Thyroid gland (tissue), 4 donors: Measurements from ENCODE around the gene RETREG1.

Experiments used
- POLR2A ChIP-seq, 2 donors: fragments of 450-650 bp; IDR thresholded peaks; one replicate each; pipeline ENCODE4 v1.6.1; 2017; ENCODE audit warnings: antibody characterized with exemption in 2 of 2, mild to moderate bottlenecking in 2 of 2, moderate library complexity in 1 of 2
- TF ChIP-seq, protein P1 (sequence below), 6 experiments: fragments of 200-600 bp in 3 of 6; fragments of 450-650 bp in 3 of 6; sonication (generic) in 3 of 6; IDR thresholded peaks; one replicate each; pipeline ENCODE4 v1.5.1; 2016 to 2019; ENCODE audit warnings: antibody characterized with exemption in 6 of 6, mild to moderate bottlenecking in 2 of 6, inconsistent platforms in 1 of 6, moderate library complexity in 1 of 6

DNA sequence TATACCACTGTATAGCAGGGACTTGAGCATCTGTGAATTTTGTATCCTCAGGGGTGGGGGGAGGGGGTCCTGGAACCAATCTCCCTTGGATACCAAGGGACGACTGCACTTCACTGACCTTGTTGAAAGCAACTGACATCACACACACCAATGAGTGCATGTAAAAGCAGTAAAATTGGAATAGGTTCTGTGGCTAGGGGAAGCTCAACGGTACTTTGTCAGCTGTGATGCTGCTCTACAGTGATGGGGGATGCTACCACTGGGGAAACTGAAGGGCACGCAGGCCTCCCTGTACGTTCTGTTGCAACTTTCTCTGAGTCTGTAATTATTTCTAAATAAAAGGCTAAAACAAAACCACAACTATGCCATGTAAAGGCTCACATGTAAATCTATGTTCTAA lies 47.0 kb upstream of the RETREG1 start:
- TF ChIP-seq, protein P1, sequence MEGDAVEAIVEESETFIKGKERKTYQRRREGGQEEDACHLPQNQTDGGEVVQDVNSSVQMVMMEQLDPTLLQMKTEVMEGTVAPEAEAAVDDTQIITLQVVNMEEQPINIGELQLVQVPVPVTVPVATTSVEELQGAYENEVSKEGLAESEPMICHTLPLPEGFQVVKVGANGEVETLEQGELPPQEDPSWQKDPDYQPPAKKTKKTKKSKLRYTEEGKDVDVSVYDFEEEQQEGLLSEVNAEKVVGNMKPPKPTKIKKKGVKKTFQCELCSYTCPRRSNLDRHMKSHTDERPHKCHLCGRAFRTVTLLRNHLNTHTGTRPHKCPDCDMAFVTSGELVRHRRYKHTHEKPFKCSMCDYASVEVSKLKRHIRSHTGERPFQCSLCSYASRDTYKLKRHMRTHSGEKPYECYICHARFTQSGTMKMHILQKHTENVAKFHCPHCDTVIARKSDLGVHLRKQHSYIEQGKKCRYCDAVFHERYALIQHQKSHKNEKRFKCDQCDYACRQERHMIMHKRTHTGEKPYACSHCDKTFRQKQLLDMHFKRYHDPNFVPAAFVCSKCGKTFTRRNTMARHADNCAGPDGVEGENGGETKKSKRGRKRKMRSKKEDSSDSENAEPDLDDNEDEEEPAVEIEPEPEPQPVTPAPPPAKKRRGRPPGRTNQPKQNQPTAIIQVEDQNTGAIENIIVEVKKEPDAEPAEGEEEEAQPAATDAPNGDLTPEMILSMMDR (IDR thresholded peaks at IDR 0.05): no peak
- no peak for TF ChIP-seq POLR2A (IDR thresholded peaks at IDR 0.05)
